Measurements from ENCODE around the gene CDC14B.
"Not testable (repeated sequence)": the region's sequence is repeated elsewhere in the genome, so short reads cannot be mapped to it uniquely, and the experiment has no call there.

CDC14B gene

DNA sequence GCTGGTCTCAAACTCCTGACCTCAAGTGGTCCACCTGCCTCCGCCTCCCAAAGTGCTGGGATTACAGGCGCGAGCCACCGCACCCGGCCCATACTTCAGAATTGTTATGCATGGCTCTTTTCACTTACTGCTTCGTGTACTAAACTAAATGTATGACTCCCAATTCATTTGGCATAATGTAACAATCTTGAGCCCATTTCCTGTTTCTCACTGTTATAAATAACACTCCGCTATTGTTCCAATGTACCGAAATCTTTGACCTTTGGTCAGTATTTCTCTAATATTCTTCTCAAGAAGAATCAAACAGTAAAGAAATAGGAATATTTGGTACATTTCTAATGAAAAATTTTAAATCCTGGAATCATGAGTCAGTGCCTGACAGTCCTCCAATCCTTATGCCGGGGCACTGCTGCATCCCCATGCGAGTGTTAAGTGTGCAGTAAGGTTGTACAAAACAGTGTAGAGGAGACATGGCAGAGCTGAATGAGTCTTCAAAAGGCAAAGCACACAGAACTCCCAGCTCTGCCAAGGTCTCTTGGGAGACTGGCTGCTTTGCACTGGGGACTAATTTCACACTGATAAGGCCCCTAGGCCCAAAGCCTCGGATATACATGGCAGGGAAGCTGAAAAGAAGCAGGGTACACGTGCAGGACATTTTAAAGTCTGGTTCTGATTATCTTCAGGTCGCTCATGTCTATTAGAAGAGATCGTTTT is 111.3 kb downstream of the CDC14B start:
- Histone ChIP-seq H3K4me3 (replicated peaks; ENCODE audit: insufficient read depth, low read length) (no peak overlapping the region), H3K27me3 (ENCODE audit: insufficient read depth, poor library complexity, severe bottlenecking) (no peaks in the 10 kb centered on the region), H3K27ac (replicated peaks) (no peak overlapping the region)
- DNase-seq (ENCODE audit: low read depth in 1 of 2, low spot score in 1 of 2): no peak
- no peak for TF ChIP-seq GABPA (IDR thresholded peaks at IDR 0.05; ENCODE audit: low read depth)

DNA sequence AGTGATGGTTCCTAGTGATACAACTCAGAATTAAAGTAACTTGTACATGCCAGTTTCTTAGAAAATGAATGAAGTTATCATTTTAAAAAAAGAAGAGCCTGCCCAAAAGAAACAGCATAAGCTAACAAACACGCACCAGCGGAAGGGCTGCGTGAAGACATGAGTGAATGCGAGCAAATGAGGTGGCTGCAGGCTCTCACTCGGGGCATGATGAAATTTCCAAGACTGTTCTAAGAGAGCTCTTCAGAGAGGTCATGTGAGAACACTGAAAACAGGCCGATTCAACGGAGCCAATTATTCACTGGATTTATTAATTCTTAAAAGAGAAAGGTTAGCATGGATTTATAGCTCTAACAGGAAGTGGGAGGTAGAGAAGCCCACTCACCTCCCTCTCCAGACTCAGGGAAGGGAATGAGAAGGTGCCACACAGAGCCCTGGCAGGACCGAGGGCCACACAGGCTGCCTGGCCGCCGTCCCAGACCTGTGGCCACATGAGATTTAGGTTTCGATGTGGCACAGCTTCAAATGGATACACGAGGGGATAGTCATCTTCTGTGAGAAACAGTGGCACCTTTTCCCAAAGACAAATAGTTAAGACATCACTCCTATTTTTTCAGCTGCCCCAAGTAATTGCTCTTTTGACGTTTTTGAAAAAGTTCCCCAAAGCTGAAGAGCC is 114.2 kb downstream of the CDC14B start:
- no peak for DNase-seq (ENCODE audit: low read depth in 1 of 2, low spot score in 1 of 2)
- TF ChIP-seq SPI1 (IDR thresholded peaks at IDR 0.05; ENCODE audit: borderline replicate concordance, low read depth) (no peak), GABPA (IDR thresholded peaks at IDR 0.05; ENCODE audit: low read depth) (no peak)
- TF ChIP-seq, protein P1, sequence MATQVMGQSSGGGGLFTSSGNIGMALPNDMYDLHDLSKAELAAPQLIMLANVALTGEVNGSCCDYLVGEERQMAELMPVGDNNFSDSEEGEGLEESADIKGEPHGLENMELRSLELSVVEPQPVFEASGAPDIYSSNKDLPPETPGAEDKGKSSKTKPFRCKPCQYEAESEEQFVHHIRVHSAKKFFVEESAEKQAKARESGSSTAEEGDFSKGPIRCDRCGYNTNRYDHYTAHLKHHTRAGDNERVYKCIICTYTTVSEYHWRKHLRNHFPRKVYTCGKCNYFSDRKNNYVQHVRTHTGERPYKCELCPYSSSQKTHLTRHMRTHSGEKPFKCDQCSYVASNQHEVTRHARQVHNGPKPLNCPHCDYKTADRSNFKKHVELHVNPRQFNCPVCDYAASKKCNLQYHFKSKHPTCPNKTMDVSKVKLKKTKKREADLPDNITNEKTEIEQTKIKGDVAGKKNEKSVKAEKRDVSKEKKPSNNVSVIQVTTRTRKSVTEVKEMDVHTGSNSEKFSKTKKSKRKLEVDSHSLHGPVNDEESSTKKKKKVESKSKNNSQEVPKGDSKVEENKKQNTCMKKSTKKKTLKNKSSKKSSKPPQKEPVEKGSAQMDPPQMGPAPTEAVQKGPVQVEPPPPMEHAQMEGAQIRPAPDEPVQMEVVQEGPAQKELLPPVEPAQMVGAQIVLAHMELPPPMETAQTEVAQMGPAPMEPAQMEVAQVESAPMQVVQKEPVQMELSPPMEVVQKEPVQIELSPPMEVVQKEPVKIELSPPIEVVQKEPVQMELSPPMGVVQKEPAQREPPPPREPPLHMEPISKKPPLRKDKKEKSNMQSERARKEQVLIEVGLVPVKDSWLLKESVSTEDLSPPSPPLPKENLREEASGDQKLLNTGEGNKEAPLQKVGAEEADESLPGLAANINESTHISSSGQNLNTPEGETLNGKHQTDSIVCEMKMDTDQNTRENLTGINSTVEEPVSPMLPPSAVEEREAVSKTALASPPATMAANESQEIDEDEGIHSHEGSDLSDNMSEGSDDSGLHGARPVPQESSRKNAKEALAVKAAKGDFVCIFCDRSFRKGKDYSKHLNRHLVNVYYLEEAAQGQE (IDR thresholded peaks at IDR 0.05; ENCODE audit: insufficient replicate concordance, low read depth): no peak
- Histone ChIP-seq H3K4me3 (replicated peaks; ENCODE audit: insufficient read depth, low read length) (no peak overlapping the region), H3K27ac (replicated peaks) (no peak overlapping the region), H3K27me3 (ENCODE audit: insufficient read depth, poor library complexity, severe bottlenecking) (no peaks in the 10 kb centered on the region)

DNA sequence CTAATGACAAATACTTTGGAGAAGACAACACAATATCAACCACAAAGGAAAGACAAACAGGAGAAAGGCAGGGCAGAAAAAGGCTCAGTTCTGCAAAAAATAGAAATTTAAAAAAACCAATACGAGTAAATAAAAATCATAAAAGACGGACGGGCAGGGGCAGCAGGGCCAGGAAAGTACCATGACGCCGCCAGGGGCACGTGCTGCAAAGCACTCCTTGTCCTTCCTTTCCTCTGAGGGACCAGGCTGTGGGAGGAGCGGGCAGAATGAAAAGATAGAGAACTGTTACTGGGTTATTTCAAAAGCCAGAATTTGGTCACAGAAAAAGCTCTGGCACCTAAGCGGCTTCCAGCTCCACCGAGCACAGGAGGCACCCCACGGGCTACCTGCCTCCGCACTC is 115.7 kb downstream of the CDC14B start:
- DNase-seq (ENCODE audit: low read depth in 1 of 2, low spot score in 1 of 2): no peak
- TF ChIP-seq SPI1 (IDR thresholded peaks at IDR 0.05; ENCODE audit: borderline replicate concordance, low read depth): no peak
- TF ChIP-seq POLR2AphosphoS5 (IDR thresholded peaks at IDR 0.05; ENCODE audit: low read depth): no peak
- TF ChIP-seq, protein P1 (IDR thresholded peaks at IDR 0.05; ENCODE audit: insufficient replicate concordance, low read depth): no peak
- TF ChIP-seq, protein P2, sequence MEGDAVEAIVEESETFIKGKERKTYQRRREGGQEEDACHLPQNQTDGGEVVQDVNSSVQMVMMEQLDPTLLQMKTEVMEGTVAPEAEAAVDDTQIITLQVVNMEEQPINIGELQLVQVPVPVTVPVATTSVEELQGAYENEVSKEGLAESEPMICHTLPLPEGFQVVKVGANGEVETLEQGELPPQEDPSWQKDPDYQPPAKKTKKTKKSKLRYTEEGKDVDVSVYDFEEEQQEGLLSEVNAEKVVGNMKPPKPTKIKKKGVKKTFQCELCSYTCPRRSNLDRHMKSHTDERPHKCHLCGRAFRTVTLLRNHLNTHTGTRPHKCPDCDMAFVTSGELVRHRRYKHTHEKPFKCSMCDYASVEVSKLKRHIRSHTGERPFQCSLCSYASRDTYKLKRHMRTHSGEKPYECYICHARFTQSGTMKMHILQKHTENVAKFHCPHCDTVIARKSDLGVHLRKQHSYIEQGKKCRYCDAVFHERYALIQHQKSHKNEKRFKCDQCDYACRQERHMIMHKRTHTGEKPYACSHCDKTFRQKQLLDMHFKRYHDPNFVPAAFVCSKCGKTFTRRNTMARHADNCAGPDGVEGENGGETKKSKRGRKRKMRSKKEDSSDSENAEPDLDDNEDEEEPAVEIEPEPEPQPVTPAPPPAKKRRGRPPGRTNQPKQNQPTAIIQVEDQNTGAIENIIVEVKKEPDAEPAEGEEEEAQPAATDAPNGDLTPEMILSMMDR (IDR thresholded peaks at IDR 0.05; ENCODE audit: insufficient read depth, low read length): no peak
- TF ChIP-seq GABPA (IDR thresholded peaks at IDR 0.05; ENCODE audit: low read depth): no peak
- H3K27ac ChIP-seq (replicated peaks): no peak overlapping the region
- no peak overlapping the region for H3K4me3 ChIP-seq (replicated peaks; ENCODE audit: insufficient read depth, low read length)
- no peaks in the 10 kb centered on the region for H3K27me3 ChIP-seq (ENCODE audit: insufficient read depth, poor library complexity, severe bottlenecking)

DNA sequence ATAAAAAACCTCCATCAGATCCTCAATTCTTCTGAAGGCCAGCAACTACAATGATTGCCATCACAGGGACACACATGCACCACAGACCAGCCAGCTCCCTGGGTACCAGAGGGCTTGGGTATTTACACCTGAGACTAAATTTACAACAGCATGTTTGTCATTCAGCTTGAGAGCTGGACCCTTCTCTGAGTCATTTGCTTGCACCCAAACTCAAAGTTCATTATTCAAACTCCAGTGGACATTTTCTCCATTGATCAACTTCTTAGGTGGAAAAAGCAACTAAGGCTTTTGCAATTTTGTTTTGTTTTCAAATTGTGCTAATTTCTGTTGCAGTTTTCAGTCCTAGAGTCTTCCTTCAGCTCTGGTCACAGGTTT is 116.3 kb downstream of the CDC14B start:
- H3K4me3 ChIP-seq (replicated peaks; ENCODE audit: insufficient read depth, low read length); DNase-seq (ENCODE audit: low read depth in 1 of 2, low spot score in 1 of 2); H3K27me3 ChIP-seq (ENCODE audit: insufficient read depth, poor library complexity, severe bottlenecking); H3K27ac ChIP-seq (replicated peaks): not testable (repeated sequence)

DNA sequence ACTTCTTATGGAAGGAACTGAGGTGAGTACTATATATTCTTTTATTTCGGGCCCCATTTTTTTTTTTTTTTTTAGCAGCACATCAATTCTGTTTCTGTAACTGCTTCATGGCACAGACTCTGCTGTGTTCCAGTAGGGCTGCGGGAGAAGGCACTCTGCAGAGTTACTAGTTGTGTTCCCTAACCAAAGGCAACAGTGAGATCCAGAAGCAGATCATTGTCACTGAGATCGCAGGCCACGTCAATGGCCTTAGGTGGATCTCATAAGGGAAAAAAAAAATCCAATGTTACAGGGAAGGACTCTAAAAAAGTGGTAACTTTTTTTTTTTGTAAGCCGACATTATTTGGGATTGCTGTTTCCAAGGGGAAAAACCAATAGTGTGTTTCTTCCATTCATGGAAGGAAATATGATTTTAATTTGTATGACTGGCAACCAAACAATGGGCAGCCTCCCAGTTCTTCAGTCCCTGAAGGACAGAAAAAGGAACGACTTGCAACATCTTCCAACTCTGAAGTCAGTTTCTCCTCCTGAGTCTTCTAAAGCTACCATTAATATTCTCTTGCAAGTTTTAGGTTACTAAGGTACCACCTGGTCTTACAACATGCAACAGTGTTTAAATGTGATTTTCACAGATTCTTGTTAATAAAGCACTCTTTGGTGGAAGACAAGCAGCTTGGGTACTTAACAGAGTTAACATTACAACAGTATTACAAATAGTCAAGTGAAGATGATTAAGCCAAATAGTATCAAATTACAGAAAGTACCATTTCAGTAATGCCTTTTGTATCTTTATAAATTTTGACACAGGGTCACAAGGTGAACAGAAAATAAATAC is 116.9 kb downstream of the CDC14B start:
- Histone ChIP-seq H3K4me3 (replicated peaks; ENCODE audit: insufficient read depth, low read length) (no peak overlapping the region), H3K27me3 (ENCODE audit: insufficient read depth, poor library complexity, severe bottlenecking) (no peaks in the 10 kb centered on the region), H3K27ac (replicated peaks) (no peak overlapping the region)
- DNase-seq (ENCODE audit: low read depth in 1 of 2, low spot score in 1 of 2): no peak
- TF ChIP-seq POLR2AphosphoS5 (IDR thresholded peaks at IDR 0.05; ENCODE audit: low read depth): no peak
- no peak for TF ChIP-seq SPI1 (IDR thresholded peaks at IDR 0.05; ENCODE audit: borderline replicate concordance, low read depth)
- TF ChIP-seq, protein P1 (IDR thresholded peaks at IDR 0.05; ENCODE audit: insufficient replicate concordance, low read depth): no peak
- TF ChIP-seq GABPA (IDR thresholded peaks at IDR 0.05; ENCODE audit: low read depth): no peak
- TF ChIP-seq, protein P2 (IDR thresholded peaks at IDR 0.05; ENCODE audit: insufficient read depth, low read length): no peak

Data from HL-60 (cell line).